ENCODE measurements around the gene PDE1C.

The PDE1C gene

GRCh38 chr7:32045228-32045627, 25.0 kb downstream of the PDE1C start:
- H3K4me3 ChIP-seq (ENCODE audit: severe bottlenecking), result no peak overlapping the region
- H3K36me3 ChIP-seq (ENCODE audit: low read depth), result no peaks in the 10 kb centered on the region
- no peak for TF ChIP-seq CTCF (IDR thresholded peaks at IDR 0.05; ENCODE audit: poor library complexity, severe bottlenecking)
- H3K27me3 ChIP-seq (ENCODE audit: insufficient read depth, poor library complexity, severe bottlenecking), result no peaks in the 10 kb centered on the region
- H3K4me1 ChIP-seq (ENCODE audit: insufficient read depth, poor library complexity, severe bottlenecking), result no peaks in the 10 kb centered on the region
- ATAC-seq (ENCODE audit: low read depth) (no peak), DNase-seq (ENCODE audit: low spot score) (no peak)
- H3K27ac ChIP-seq (ENCODE audit: poor library complexity, severe bottlenecking), result no peak overlapping the region
- no peaks in the 10 kb centered on the region for H3K9me3 ChIP-seq (ENCODE audit: severe bottlenecking)

GRCh38 chr7:32044739-32045138, 25.5 kb downstream of the PDE1C start:
- Histone ChIP-seq H3K36me3 (ENCODE audit: low read depth) (no peaks in the 10 kb centered on the region), H3K27ac (ENCODE audit: poor library complexity, severe bottlenecking) (no peak overlapping the region), H3K9me3 (ENCODE audit: severe bottlenecking) (no peaks in the 10 kb centered on the region), H3K4me3 (ENCODE audit: severe bottlenecking) (no peak overlapping the region), H3K4me1 (ENCODE audit: insufficient read depth, poor library complexity, severe bottlenecking) (no peaks in the 10 kb centered on the region), H3K27me3 (ENCODE audit: insufficient read depth, poor library complexity, severe bottlenecking) (no peaks in the 10 kb centered on the region)
- TF ChIP-seq CTCF (IDR thresholded peaks at IDR 0.05; ENCODE audit: poor library complexity, severe bottlenecking), result no peak
- ATAC-seq (ENCODE audit: low read depth) (no peak), DNase-seq (ENCODE audit: low spot score) (no peak)

GRCh38 chr7:32043688-32044087, 26.5 kb downstream of the PDE1C start:
- Histone ChIP-seq H3K27ac (ENCODE audit: poor library complexity, severe bottlenecking) (no peak overlapping the region), H3K36me3 (ENCODE audit: low read depth) (no peaks in the 10 kb centered on the region), H3K9me3 (ENCODE audit: severe bottlenecking) (no peaks in the 10 kb centered on the region), H3K27me3 (ENCODE audit: insufficient read depth, poor library complexity, severe bottlenecking) (no peaks in the 10 kb centered on the region), H3K4me1 (ENCODE audit: insufficient read depth, poor library complexity, severe bottlenecking) (no peaks in the 10 kb centered on the region), H3K4me3 (ENCODE audit: severe bottlenecking) (no peak overlapping the region)
- no peak for TF ChIP-seq CTCF (IDR thresholded peaks at IDR 0.05; ENCODE audit: poor library complexity, severe bottlenecking)
- peak; percentile 36; the same call in 1 of the 3 replicates for ATAC-seq (ENCODE audit: low read depth)
- no peak for DNase-seq (ENCODE audit: low spot score)

GRCh38 chr7:32042900-32043299, 27.3 kb downstream of the PDE1C start:
- DNase-seq (ENCODE audit: low spot score) (no peak), ATAC-seq (ENCODE audit: low read depth) (no peak)
- no peak overlapping the region for H3K27ac ChIP-seq (ENCODE audit: poor library complexity, severe bottlenecking)
- no peak overlapping the region for H3K4me3 ChIP-seq (ENCODE audit: severe bottlenecking)
- no peaks in the 10 kb centered on the region for H3K4me1 ChIP-seq (ENCODE audit: insufficient read depth, poor library complexity, severe bottlenecking)
- no peaks in the 10 kb centered on the region for H3K36me3 ChIP-seq (ENCODE audit: low read depth)
- TF ChIP-seq CTCF (IDR thresholded peaks at IDR 0.05; ENCODE audit: poor library complexity, severe bottlenecking), result peak; percentile 23
- no peaks in the 10 kb centered on the region for H3K9me3 ChIP-seq (ENCODE audit: severe bottlenecking)
- H3K27me3 ChIP-seq (ENCODE audit: insufficient read depth, poor library complexity, severe bottlenecking), result no peaks in the 10 kb centered on the region

- TF ChIP-seq CTCF (IDR thresholded peaks at IDR 0.05; ENCODE audit: poor library complexity, severe bottlenecking), result peak; percentile 27
- H3K4me1 ChIP-seq (ENCODE audit: insufficient read depth, poor library complexity, severe bottlenecking), result no peaks in the 10 kb centered on the region
Observed at GRCh38 chr7:32039000-32039756, 31.0 kb downstream of the PDE1C start.

More at GRCh38 chr7:32039000-32039756, 31.0 kb downstream of the PDE1C start:
- Histone ChIP-seq H3K27ac (ENCODE audit: poor library complexity, severe bottlenecking) (no peak overlapping the region), H3K27me3 (ENCODE audit: insufficient read depth, poor library complexity, severe bottlenecking) (no peaks in the 10 kb centered on the region), H3K4me3 (ENCODE audit: severe bottlenecking) (no peak overlapping the region), H3K9me3 (ENCODE audit: severe bottlenecking) (no peaks in the 10 kb centered on the region), H3K36me3 (ENCODE audit: low read depth) (no peaks in the 10 kb centered on the region)
- ATAC-seq (ENCODE audit: low read depth), result no peak
- DNase-seq (ENCODE audit: low spot score), result no peak

All from RWPE2 (cell line).